ENCODE results near the gene VASP.

VASP gene

GRCh38 chr19:45527731-45528130 lies 20.5 kb downstream of the VASP start:
- H3K4me1 Mint-ChIP-seq (ENCODE audit: low read depth), result peaks cover 26% of the 10 kb centered on the region
- H3K9me3 Mint-ChIP-seq, result peaks cover 5% of the 10 kb centered on the region
- H3K27me3 Mint-ChIP-seq, result no peaks in the 10 kb centered on the region
- no peak overlapping the region for H3K27ac Mint-ChIP-seq
- no peak for DNase-seq
- H3K36me3 Mint-ChIP-seq (ENCODE audit: low read depth), result peaks cover 57% of the 10 kb centered on the region
- H3K4me3 Mint-ChIP-seq, result no peak overlapping the region

- Mint-ChIP-seq H3K4me3 (no peak overlapping the region), H3K27ac (no peak overlapping the region), H3K9me3 (peaks cover 5% of the 10 kb centered on the region), H3K36me3 (ENCODE audit: low read depth) (peaks cover 53% of the 10 kb centered on the region), H3K4me1 (ENCODE audit: low read depth) (peaks cover 23% of the 10 kb centered on the region), H3K27me3 (no peaks in the 10 kb centered on the region)
- DNase-seq, result no peak
These were observed 21.0 kb downstream of the VASP start for GRCh38 chr19:45528149-45528743.

- Mint-ChIP-seq H3K4me1 (ENCODE audit: low read depth) (peaks cover 16% of the 10 kb centered on the region), H3K9me3 (peaks cover 5% of the 10 kb centered on the region), H3K27me3 (no peaks in the 10 kb centered on the region), H3K27ac (no peak overlapping the region), H3K36me3 (ENCODE audit: low read depth) (peaks cover 47% of the 10 kb centered on the region), H3K4me3 (no peak overlapping the region)
- DNase-seq, result peak; percentile 50
These were observed 21.6 kb downstream of the VASP start for GRCh38 chr19:45528744-45529419.

- Mint-ChIP-seq H3K4me1 (ENCODE audit: low read depth) (peaks cover 16% of the 10 kb centered on the region), H3K36me3 (ENCODE audit: low read depth) (peaks cover 42% of the 10 kb centered on the region), H3K27me3 (no peaks in the 10 kb centered on the region), H3K9me3 (peaks cover 5% of the 10 kb centered on the region), H3K27ac (no peak overlapping the region), H3K4me3 (no peak overlapping the region)
- no peak for DNase-seq
These were observed 22.1 kb downstream of the VASP start for GRCh38 chr19:45529420-45529785.

- no peak for DNase-seq
- Mint-ChIP-seq H3K9me3 (peaks cover 5% of the 10 kb centered on the region), H3K36me3 (ENCODE audit: low read depth) (peaks cover 22% of the 10 kb centered on the region), H3K4me3 (no peak overlapping the region), H3K27ac (no peak overlapping the region), H3K27me3 (no peaks in the 10 kb centered on the region), H3K4me1 (ENCODE audit: low read depth) (peaks cover 16% of the 10 kb centered on the region)
These were observed 24.1 kb downstream of the VASP start for GRCh38 chr19:45531349-45531748.

DNA sequence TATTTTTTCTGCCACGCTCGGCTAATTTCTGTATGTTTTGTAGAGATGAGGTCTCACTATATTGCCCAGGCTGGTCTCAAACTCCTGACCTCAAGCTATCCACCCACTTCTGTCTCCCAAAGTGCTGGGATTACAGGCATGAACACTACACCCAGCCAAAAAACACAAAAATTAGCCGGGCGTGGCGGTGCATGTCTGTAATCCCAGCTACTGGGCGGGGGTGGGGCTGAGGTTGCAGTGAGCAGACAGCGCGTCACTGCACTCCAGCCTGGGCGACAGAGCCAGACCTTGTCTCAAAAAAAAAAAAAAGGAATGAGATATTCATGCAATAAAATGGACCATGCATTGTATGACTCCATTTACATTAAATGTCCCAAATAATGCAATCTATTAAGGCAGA lies 32.2 kb downstream of the VASP start:
- no peaks in the 10 kb centered on the region for H3K27me3 Mint-ChIP-seq
- H3K9me3 Mint-ChIP-seq, result no peaks in the 10 kb centered on the region
- no peak overlapping the region for H3K27ac Mint-ChIP-seq
- no peak for DNase-seq
- peaks cover 6% of the 10 kb centered on the region for H3K4me1 Mint-ChIP-seq (ENCODE audit: low read depth)
- no peaks in the 10 kb centered on the region for H3K36me3 Mint-ChIP-seq (ENCODE audit: low read depth)
- no peak overlapping the region for H3K4me3 Mint-ChIP-seq

- DNase-seq, result no peak
- Mint-ChIP-seq H3K4me1 (ENCODE audit: low read depth) (peaks cover 6% of the 10 kb centered on the region), H3K27me3 (no peaks in the 10 kb centered on the region), H3K36me3 (ENCODE audit: low read depth) (no peaks in the 10 kb centered on the region), H3K27ac (no peak overlapping the region), H3K4me3 (no peak overlapping the region), H3K9me3 (no peaks in the 10 kb centered on the region)
These were observed 35.0 kb downstream of the VASP start for GRCh38 chr19:45542234-45542668.

DNA sequence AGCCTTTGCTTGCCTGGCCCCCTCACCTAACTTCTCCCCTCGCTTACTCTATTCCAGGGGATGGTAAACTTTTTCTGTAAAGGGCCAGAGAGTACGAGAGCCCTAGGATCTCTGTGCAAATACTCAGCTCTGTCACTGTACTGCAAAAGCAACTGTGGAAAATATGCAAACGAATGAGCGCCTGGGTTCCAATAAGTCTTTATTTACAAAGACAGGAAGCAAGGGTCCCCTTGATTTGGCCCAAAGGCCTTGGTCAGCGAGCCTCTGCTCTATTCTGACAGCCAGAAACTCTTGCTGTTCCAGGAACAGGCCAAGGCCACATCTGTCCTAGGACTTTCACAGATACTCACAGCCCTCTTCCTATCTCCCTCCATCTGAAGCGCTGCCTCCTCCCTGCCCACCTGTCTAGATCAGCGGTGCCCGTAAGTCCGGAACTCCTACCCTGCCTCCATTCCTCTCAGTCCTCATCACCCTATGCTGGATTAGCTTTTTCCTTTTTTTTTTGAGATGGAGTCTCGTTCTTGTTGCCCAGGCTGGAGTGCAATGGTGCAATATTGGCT lies 40.0 kb downstream of the VASP start:
- no peak for DNase-seq
- no peaks in the 10 kb centered on the region for H3K9me3 Mint-ChIP-seq
- peaks cover 5% of the 10 kb centered on the region for H3K36me3 Mint-ChIP-seq (ENCODE audit: low read depth)
- H3K27me3 Mint-ChIP-seq, result no peaks in the 10 kb centered on the region
- H3K4me1 Mint-ChIP-seq (ENCODE audit: low read depth), result peaks cover 6% of the 10 kb centered on the region
- no peak overlapping the region for H3K4me3 Mint-ChIP-seq
- H3K27ac Mint-ChIP-seq, result no peak overlapping the region

- Mint-ChIP-seq H3K4me3 (no peak overlapping the region), H3K4me1 (ENCODE audit: low read depth) (peaks cover 6% of the 10 kb centered on the region), H3K27ac (no peak overlapping the region)
These were observed 40.8 kb downstream of the VASP start for GRCh38 chr19:45547965-45548609.

GRCh38 chr19:45553464-45553863 lies 46.2 kb downstream of the VASP start:
- Mint-ChIP-seq H3K36me3 (ENCODE audit: low read depth) (peaks cover 18% of the 10 kb centered on the region), H3K4me1 (ENCODE audit: low read depth) (peaks cover 3% of the 10 kb centered on the region)

More at GRCh38 chr19:45547965-45548609, 40.8 kb downstream of the VASP start:
- no peak for DNase-seq
- H3K36me3 Mint-ChIP-seq (ENCODE audit: low read depth), result peaks cover 9% of the 10 kb centered on the region
- H3K27me3 Mint-ChIP-seq, result no peaks in the 10 kb centered on the region
- no peaks in the 10 kb centered on the region for H3K9me3 Mint-ChIP-seq

GRCh38 chr19:45554481-45554880 lies 47.2 kb downstream of the VASP start:
- Mint-ChIP-seq H3K9me3 (no peaks in the 10 kb centered on the region), H3K27me3 (no peaks in the 10 kb centered on the region), H3K4me3 (no peak overlapping the region), H3K4me1 (ENCODE audit: low read depth) (peaks cover 10% of the 10 kb centered on the region), H3K27ac (no peak overlapping the region), H3K36me3 (ENCODE audit: low read depth) (peaks cover 18% of the 10 kb centered on the region)
- no peak for DNase-seq

More at GRCh38 chr19:45553464-45553863, 46.2 kb downstream of the VASP start:
- no peak overlapping the region for H3K27ac Mint-ChIP-seq
- no peaks in the 10 kb centered on the region for H3K27me3 Mint-ChIP-seq
- no peaks in the 10 kb centered on the region for H3K9me3 Mint-ChIP-seq
- DNase-seq, result no peak
- H3K4me3 Mint-ChIP-seq, result no peak overlapping the region

DNA sequence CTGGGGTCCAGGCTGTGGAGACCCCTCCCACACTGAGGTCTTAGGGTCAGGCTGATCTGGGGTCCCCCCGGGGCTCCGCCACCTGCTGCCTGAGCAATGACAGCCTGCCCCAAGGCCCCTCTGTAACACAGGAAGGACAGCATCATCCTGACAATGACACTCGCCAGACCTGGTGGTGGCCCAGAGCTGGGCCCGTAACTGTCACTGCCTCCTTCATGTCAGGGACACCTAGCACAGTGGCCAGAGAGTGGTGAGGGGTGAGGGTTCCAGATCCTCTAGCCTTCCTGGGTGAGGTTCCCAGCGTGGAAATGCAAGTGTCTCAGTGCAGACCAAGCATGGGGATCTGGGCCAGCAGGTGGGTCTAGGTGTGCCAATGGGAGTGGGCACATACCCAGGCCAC lies 49.6 kb downstream of the VASP start:
- peaks cover 20% of the 10 kb centered on the region for H3K4me1 Mint-ChIP-seq (ENCODE audit: low read depth)
- no peak for DNase-seq
- peaks cover 17% of the 10 kb centered on the region for H3K36me3 Mint-ChIP-seq (ENCODE audit: low read depth)
- no peaks in the 10 kb centered on the region for H3K27me3 Mint-ChIP-seq
- no peak overlapping the region for H3K4me3 Mint-ChIP-seq
- H3K9me3 Mint-ChIP-seq, result no peaks in the 10 kb centered on the region
- no peak overlapping the region for H3K27ac Mint-ChIP-seq

DNA sequence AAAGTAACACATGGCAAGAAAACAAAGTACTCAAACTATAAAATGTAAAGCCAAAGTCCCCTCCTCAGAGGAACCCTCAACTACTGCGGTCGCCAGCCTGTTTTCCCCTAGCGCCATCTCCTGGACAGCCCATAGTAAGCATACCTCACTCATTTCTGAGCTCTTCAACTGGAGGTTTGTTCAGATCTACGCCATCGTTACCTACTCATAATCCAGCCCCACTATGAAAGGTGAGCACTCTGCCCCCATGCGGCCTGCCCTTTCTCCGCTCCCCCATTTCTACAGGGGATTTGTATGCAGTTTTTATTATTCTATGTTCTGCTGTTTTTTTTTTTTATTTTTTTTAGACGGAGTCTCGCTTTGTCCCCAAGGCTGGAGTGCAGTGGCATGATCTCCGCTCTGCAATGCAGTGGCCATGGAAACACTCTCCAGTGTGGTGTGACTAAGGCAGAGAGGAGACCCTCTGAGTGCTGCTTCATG lies 51.2 kb downstream of the VASP start:
- Mint-ChIP-seq H3K27me3 (no peaks in the 10 kb centered on the region), H3K36me3 (ENCODE audit: low read depth) (peaks cover 11% of the 10 kb centered on the region), H3K9me3 (no peaks in the 10 kb centered on the region), H3K27ac (peak overlapping the region; percentile 34), H3K4me3 (no peak overlapping the region), H3K4me1 (ENCODE audit: low read depth) (peaks cover 28% of the 10 kb centered on the region)
- peak; percentile 58 for DNase-seq

- H3K36me3 Mint-ChIP-seq (ENCODE audit: low read depth), result peaks cover 8% of the 10 kb centered on the region
- no peaks in the 10 kb centered on the region for H3K27me3 Mint-ChIP-seq
- H3K4me3 Mint-ChIP-seq, result no peak overlapping the region
- no peak overlapping the region for H3K27ac Mint-ChIP-seq
- DNase-seq, result no peak
- H3K4me1 Mint-ChIP-seq (ENCODE audit: low read depth), result peaks cover 38% of the 10 kb centered on the region
- H3K9me3 Mint-ChIP-seq, result no peaks in the 10 kb centered on the region
These were observed 52.8 kb downstream of the VASP start for GRCh38 chr19:45560038-45560437.

DNA sequence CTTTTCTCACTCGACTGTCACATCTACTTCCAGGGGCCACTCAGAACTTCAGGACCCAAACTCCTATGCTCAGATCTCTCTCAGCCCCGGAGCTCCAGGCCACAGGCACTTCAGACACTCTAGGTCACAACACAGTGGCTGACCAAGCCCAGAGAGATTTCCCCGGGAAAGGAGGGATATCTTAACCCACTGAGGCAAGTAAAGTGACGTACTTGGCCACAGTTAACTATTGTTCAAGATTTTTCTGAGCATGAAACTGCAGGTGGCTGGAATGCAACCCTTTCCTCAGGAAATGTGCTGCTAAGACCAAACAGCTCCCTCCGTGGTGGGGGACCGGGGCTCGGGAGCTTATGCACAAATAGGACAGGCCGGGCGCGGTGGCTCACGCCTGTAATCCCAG lies 53.4 kb downstream of the VASP start:
- H3K4me1 Mint-ChIP-seq (ENCODE audit: low read depth), result peaks cover 38% of the 10 kb centered on the region
- peaks cover 8% of the 10 kb centered on the region for H3K36me3 Mint-ChIP-seq (ENCODE audit: low read depth)
- no peak for DNase-seq
- no peak overlapping the region for H3K27ac Mint-ChIP-seq
- no peaks in the 10 kb centered on the region for H3K9me3 Mint-ChIP-seq
- H3K4me3 Mint-ChIP-seq, result no peak overlapping the region
- H3K27me3 Mint-ChIP-seq, result no peaks in the 10 kb centered on the region

Data from activated T-cell treated with anti-CD3 and anti-CD28 coated beads, Interleukin-2, amount 50 U/mL, for 24 hours (primary cell).